Uterus (tissue), 2 donors: ENCODE data around the gene FAM221B.
A peak's percentile ranks its signal among the peaks of the same experiment; 100 is the strongest.

Experiments
- POLR2A ChIP-seq, 2 donors: fragments of 450-650 bp; IDR thresholded peaks; one replicate each; pipeline ENCODE4 v1.6.1; 2016; ENCODE audit warnings: antibody characterized with exemption in 2 of 2, mild to moderate bottlenecking in 1 of 2, moderate library complexity in 1 of 2
- TF ChIP-seq, protein P1 (sequence below), 4 experiments: fragments of 200-600 bp in 2 of 4; fragments of 450-650 bp in 2 of 4; sonication (generic) in 2 of 4; IDR thresholded peaks; one replicate each; pipeline ENCODE4 v1.5.1; 2016 to 2019; ENCODE audit warnings: antibody characterized with exemption in 4 of 4, mild to moderate bottlenecking in 2 of 4, moderate library complexity in 1 of 4

DNA sequence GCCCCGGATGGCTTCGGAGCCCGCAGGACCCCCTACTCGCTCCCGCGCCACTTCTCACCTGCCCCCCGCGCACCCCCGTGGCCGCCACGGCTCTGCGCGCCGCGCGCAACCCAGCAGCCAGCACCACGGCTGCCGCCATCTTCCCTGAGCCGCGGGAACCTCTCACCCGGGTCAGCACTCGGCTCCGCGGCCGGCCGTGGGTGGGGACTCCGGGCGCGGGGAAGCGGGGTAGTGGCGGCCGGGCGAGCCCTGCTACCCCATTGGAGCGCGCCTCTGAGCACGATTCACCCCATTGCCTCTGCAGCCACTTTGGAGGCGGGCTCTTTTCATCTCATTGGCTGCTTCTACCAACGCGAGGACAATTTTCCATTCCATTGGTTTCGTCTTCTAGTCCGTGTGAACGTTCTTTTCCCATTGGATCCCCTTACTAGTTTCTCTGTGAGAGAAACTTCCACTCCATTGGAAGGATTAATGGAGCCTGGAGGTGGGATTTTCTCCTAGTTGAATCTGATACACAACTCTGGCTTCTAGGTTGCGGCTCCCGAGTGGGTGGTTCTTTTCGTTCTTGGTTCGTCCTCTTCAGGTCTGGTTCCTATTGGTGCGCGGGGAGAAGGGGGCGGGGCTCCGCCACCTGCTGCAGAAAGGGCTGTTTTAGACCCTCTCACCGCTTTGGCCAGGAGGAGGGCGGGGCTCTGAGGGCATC, 13.5 kb downstream of the FAM221B start, which contains the start of gene HINT2:
- TF ChIP-seq, protein P1, sequence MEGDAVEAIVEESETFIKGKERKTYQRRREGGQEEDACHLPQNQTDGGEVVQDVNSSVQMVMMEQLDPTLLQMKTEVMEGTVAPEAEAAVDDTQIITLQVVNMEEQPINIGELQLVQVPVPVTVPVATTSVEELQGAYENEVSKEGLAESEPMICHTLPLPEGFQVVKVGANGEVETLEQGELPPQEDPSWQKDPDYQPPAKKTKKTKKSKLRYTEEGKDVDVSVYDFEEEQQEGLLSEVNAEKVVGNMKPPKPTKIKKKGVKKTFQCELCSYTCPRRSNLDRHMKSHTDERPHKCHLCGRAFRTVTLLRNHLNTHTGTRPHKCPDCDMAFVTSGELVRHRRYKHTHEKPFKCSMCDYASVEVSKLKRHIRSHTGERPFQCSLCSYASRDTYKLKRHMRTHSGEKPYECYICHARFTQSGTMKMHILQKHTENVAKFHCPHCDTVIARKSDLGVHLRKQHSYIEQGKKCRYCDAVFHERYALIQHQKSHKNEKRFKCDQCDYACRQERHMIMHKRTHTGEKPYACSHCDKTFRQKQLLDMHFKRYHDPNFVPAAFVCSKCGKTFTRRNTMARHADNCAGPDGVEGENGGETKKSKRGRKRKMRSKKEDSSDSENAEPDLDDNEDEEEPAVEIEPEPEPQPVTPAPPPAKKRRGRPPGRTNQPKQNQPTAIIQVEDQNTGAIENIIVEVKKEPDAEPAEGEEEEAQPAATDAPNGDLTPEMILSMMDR (IDR thresholded peaks at IDR 0.05), result peak in 1 of 4 experiments; percentile 5
- TF ChIP-seq POLR2A (IDR thresholded peaks at IDR 0.05), result peak; percentile 91 to 95
